ENCODE measurements around the gene CDON.

- TF ChIP-seq CTCF (IDR thresholded peaks at IDR 0.05) (no peak), POLR2A (IDR thresholded peaks at IDR 0.05) (no peak), EP300 (IDR thresholded peaks at IDR 0.05) (no peak)
These were observed 140.5 kb downstream of the CDON start for GRCh38 chr11:125922156-125922555.
